GM12878 (cell line): ENCODE measurements around the gene LARP4B. TPM values are rescaled to one million over a fixed set of nuclear protein-coding genes. Genes with fewer than 3 reads are reported as not detected.

Experiments
- ATAC-seq: fragments of 200-7000 bp; cut with Tn5 transposase; 3 replicates; pipeline ENCODE4 v1.9.1; 2020; ENCODE audit warnings: mild to moderate bottlenecking, moderate library complexity
- BruUV-seq: library from RNA; stranded (reverse); fragments of 400-500 nt; replicated peaks from 2 replicates; lab custom pipeline; 2021; lab: Mats Ljungman, UMichigan
- CTCF ChIA-PET: fragments of 300-600 bp; sonication (Branson Sonifier 250); formaldehyde crosslinking; extraction: SDS; loops from one replicate; lab custom pipeline; 2021; ENCODE audit warnings: inconsistent platforms; lab: Yijun Ruan, JAX
- POLR2A ChIA-PET: fragments of 350-600 bp; formaldehyde crosslinking; extraction: SDS; loops from one replicate; lab custom pipeline; 2021; ENCODE audit warnings: inconsistent platforms; lab: Charles Lee
- RAD21 ChIA-PET: fragments of 300-600 bp; sonication (Branson Sonifier 250); formaldehyde crosslinking; loops from one replicate; lab custom pipeline; 2023; ENCODE audit warnings: antibody characterized with exemption; ENCODE audit not compliant: unreplicated experiment; lab: Charles Lee
- SMC1A ChIA-PET: fragments of 300-600 bp; sonication (Branson Sonifier 250); formaldehyde crosslinking; loops from one replicate; lab custom pipeline; 2023; ENCODE audit not compliant: unreplicated experiment, uncharacterized antibody; lab: Charles Lee
- DNase-seq: peaks from one replicate; pipeline ENCODE4 v3.0.0-alpha.2; 2011; ENCODE audit warnings: low read depth, low spot score
- FAIRE-seq: peaks from 3 replicates; lab custom pipeline; 2011; peaks lifted over from hg19 to GRCh38; lab: Jason Lieb, UNC
- H2AFZ ChIP-seq: 2 replicates; pipeline ENCODE4 v1.6.0; 2011; ENCODE audit warnings: low read depth, low read length, control low read depth; ENCODE audit not compliant: control insufficient read depth
- H3K27ac ChIP-seq: 2 replicates; pipeline ENCODE4 v1.5.1; 2011; ENCODE audit warnings: control low read depth; ENCODE audit not compliant: control insufficient read depth, insufficient read depth
- H3K27me3 ChIP-seq, 2 experiments: replicated peaks in 1 of 2; 2 replicates each; pipeline versions ENCODE4 v1.6.0 to v1.6.1; 2011; ENCODE audit warnings: low read length in 1 of 2; ENCODE audit not compliant: control insufficient read depth in 2 of 2, insufficient read depth in 2 of 2
- H3K36me3 ChIP-seq, 2 experiments: 2 replicates each; pipeline ENCODE4 v1.5.1; 2011; ENCODE audit warnings: low read length in 1 of 2; ENCODE audit not compliant: control insufficient read depth in 2 of 2, insufficient read depth in 2 of 2
- H3K4me1 ChIP-seq: 2 replicates; pipeline ENCODE4 v1.6.1; 2011; ENCODE audit warnings: mild to moderate bottlenecking, low read length, moderate library complexity, mixed read lengths; ENCODE audit not compliant: control insufficient read depth, insufficient read depth
- H3K4me2 ChIP-seq: 2 replicates; pipeline ENCODE4 v1.6.0; 2011; ENCODE audit warnings: control low read depth; ENCODE audit not compliant: control insufficient read depth, insufficient read depth
- H3K4me3 ChIP-seq: fragments of 200-600 bp; sonication (generic); 2 replicates; pipeline ENCODE4 v1.5.1; 2016
- H3K79me2 ChIP-seq: 2 replicates; pipeline ENCODE4 v1.6.0; 2011; ENCODE audit warnings: low read length; ENCODE audit not compliant: control insufficient read depth, insufficient read depth
- H3K9ac ChIP-seq: 2 replicates; pipeline ENCODE4 v1.8.0; 2011; ENCODE audit warnings: low read length, control low read depth, mixed read lengths; ENCODE audit not compliant: control insufficient read depth, insufficient read depth
- H3K9me3 ChIP-seq: replicated peaks from 3 replicates; pipeline ENCODE4 v1.5.1; 2011; ENCODE audit warnings: mild to moderate bottlenecking, low read length; ENCODE audit not compliant: control insufficient read depth, insufficient read depth
- H4K20me1 ChIP-seq: 2 replicates; pipeline ENCODE4 v1.6.0; 2011; ENCODE audit not compliant: control insufficient read depth, insufficient read depth
- BCL11A ChIP-seq: IDR thresholded peaks from 2 replicates; pipeline ENCODE4 v1.6.1; 2011; ENCODE audit warnings: low read depth, low read length
- CBX3 ChIP-seq: fragments of 200-600 bp; sonication (generic); IDR thresholded peaks from 2 replicates; pipeline ENCODE4 v1.6.1; 2016; ENCODE audit warnings: low read depth, borderline replicate concordance
- EGR1 ChIP-seq, 2 experiments: IDR thresholded peaks; 1 replicate in 1 of 2; 2 replicates in 1 of 2; pipeline ENCODE4 v1.6.1; 2011 to 2012; ENCODE audit warnings: low read depth in 2 of 2, low read length in 2 of 2, borderline replicate concordance in 1 of 2, mild to moderate bottlenecking in 1 of 2, moderate library complexity in 1 of 2
- HCFC1 ChIP-seq: fragments of 150-350 bp; IDR thresholded peaks from 2 replicates; pipeline ENCODE4 v1.6.1; 2014; ENCODE audit warnings: low read length
- IKZF1 ChIP-seq: fragments of 450-650 bp; conservative IDR thresholded peaks from 2 replicates; pipeline ENCODE4 v1.6.1; 2017; ENCODE audit warnings: antibody characterized with exemption, mild to moderate bottlenecking
- KDM1A ChIP-seq: fragments of 200-600 bp; sonication (generic); IDR thresholded peaks from 2 replicates; pipeline ENCODE4 v1.6.1; 2016; ENCODE audit warnings: borderline replicate concordance
- MXI1 ChIP-seq: fragments of 150-350 bp; IDR thresholded peaks from 2 replicates; pipeline ENCODE4 v1.6.1; 2011; ENCODE audit warnings: low read depth, mild to moderate bottlenecking, inconsistent platforms, low read length, improper control_type of control experiment
- NKRF ChIP-seq: fragments of 450-650 bp; conservative IDR thresholded peaks from 2 replicates; pipeline ENCODE4 v1.6.1; 2017; ENCODE audit warnings: mild to moderate bottlenecking, moderate library complexity
- SMC3 ChIP-seq: IDR thresholded peaks from 2 replicates; pipeline ENCODE4 v1.6.1; 2011; ENCODE audit warnings: low read length, improper control_type of control experiment, borderline replicate concordance
- TCF12 ChIP-seq: IDR thresholded peaks from 2 replicates; pipeline ENCODE4 v1.6.1; 2011; ENCODE audit warnings: low read depth, mild to moderate bottlenecking, low read length
- ZNF274 ChIP-seq: IDR thresholded peaks from one replicate; pipeline ENCODE4 v1.8.0; 2011; ENCODE audit not compliant: insufficient read length, insufficient read depth
- ZZZ3 ChIP-seq: IDR thresholded peaks from 2 replicates; pipeline ENCODE4 v1.6.1; 2011; ENCODE audit warnings: low read depth; ENCODE audit not compliant: control insufficient read depth, insufficient read length
- WGBS: methylation state at CpG from one replicate; pipeline ENCODE4 v1.1.6; 2016; ENCODE audit warnings: low lambda C conversion rate; ENCODE audit not compliant: insufficient replicate concordance, insufficient coverage; ENCODE audit errors: missing lambda C conversion rate; 5-methylcytosine and 5-hydroxymethylcytosine counted together
- in situ Hi-C: fragments of 300-500 bp; cut with MboI; formaldehyde crosslinking; loops from 9 replicates; pipeline ENCODE4 v1.14.3; 2018; ENCODE audit warnings: mixed read lengths
- intact Hi-C: fragments of 100-400 bp; cut with micrococcal nuclease; formaldehyde crosslinking; loops from one replicate; pipeline ENCODE4 v1.14.2; 2022; ENCODE audit not compliant: unreplicated experiment
- polyA plus RNA-seq, 11 experiments: library from polyadenylated mRNA; depleted of rRNA in 4 of 11; unstranded in 6 of 11; stranded (reverse) in 5 of 11; fragments of >200 nt; fragmentation: Nextera tagmentation in 4 of 11; fragmentation: Illumina TruSeq in 1 of 11; extraction: Ambion mirVana in 4 of 11; extraction: Trizol in 1 of 11; gene quantifications; 1 replicate in 1 of 11; 2 replicates in 10 of 11; pipeline versions ENCODE4 v1.2.1 to v1.2.3, GENCODE V29; 2011 to 2016; ENCODE audit warnings: inconsistent platforms in 2 of 11, missing spikeins in 2 of 11, low read depth in 1 of 11
- total RNA-seq, 4 experiments: library from RNA; depleted of rRNA in 3 of 4; stranded (reverse); fragments of >200 nt in 3 of 4; fragmentation: Illumina TruSeq in 1 of 4; extraction: Trizol in 1 of 4; gene quantifications; 2 replicates each; pipeline versions ENCODE4 v1.2.1 to v1.2.3, GENCODE V29; 2013 to 2021

LARP4B gene
- total and polyA plus RNA-seq, 10 of the 15 experiments (the other 5 are each of a cell fraction or from before 2014, with no cell fraction given) = 10.5 to 119 (median 39.4) TPM

GRCh38 chr10:905503-905902 lies 26.0 kb downstream of the LARP4B start:
- ChIA-PET POLR2A (no interaction called here), SMC1A (interaction anchor here (0.8 to 1.7 kb wide), 2 partner anchors 11 to 81 kb away, joined by 3 to 5 read pairs; no protein-coding TSS in a partner anchor), RAD21 (no interaction called here), CTCF (no interaction called here)
- in situ Hi-C loops = no loop called here
- DNase-seq (no peak), FAIRE-seq (no peak), ATAC-seq (no peak)
- 0 out of 2 replicates have a peak, but pooled peaks cover 6% of the 10 kb centered on the region for H4K20me1 ChIP-seq
- no peak overlapping the region for H3K27ac ChIP-seq
- intact Hi-C loops = no loop called here
- no peaks in the 10 kb centered on the region for H3K9me3 ChIP-seq
- no peaks in the 10 kb centered on the region for H3K27me3 ChIP-seq
- WGBS = 64% methylated on average over 3 of the region's 3 CpGs
- peaks cover 34% of the 10 kb centered on the region for H3K79me2 ChIP-seq
- no peak overlapping the region for H3K4me3 ChIP-seq
- no peak overlapping the region for H2AFZ ChIP-seq
- H3K4me1 ChIP-seq = no peaks in the 10 kb centered on the region
- H3K36me3 ChIP-seq = peaks cover 4 to 17% of the 10 kb centered on the region in 2 experiments; a peak in 3 of 4 replicates
- TF ChIP-seq SMC3 (no peak), HCFC1 (no peak), BCL11A (no peak), MXI1 (no peak)
- H3K4me2 ChIP-seq = no peak overlapping the region
- no peak overlapping the region for H3K9ac ChIP-seq
- BruUV-seq = no TSS peak

DNA sequence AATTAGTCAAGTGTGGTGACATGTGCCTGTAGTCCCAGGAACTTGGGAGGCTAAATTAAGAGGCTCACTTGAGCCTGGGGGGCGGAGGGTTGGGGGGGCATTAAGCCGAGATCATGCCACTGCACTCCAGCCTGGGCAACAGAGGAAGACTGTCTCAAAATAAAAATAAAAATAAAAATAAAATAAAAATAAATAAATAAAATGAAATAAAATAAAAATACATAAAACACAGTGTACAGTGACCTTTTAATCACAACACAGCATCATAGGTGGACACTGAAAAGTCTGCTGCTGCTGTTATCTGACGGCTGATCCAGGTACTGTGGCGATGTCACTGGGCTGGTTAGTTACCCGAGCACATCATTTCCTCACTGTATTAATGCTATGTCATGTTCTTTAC lies 27.1 kb downstream of the LARP4B start:
- POLR2A ChIA-PET = no interaction called here
- Histone ChIP-seq H3K27me3 (no peaks in the 10 kb centered on the region), H3K9ac (no peak overlapping the region), H3K9me3 (no peaks in the 10 kb centered on the region)
- CTCF ChIA-PET = no interaction called here
- intact Hi-C loops = no loop called here
- ATAC-seq = no peak
- in situ Hi-C loops = no loop called here
- SMC1A ChIA-PET = no interaction called here
- RAD21 ChIA-PET = no interaction called here
- FAIRE-seq = no peak
- BruUV-seq = no TSS peak
- no peak for TF ChIP-seq ZZZ3
- TF ChIP-seq NKRF = no peak
- no peak for TF ChIP-seq EGR1 (IDR thresholded peaks at IDR 0.05; ENCODE audit: borderline replicate concordance in 1 of 2, low read depth in 2 of 2, low read length in 2 of 2)
- TF ChIP-seq ZNF274 = no peak
- TF ChIP-seq TCF12 = no peak
- no peak for TF ChIP-seq CBX3
- TF ChIP-seq KDM1A = no peak
- TF ChIP-seq IKZF1 = no peak
- TF ChIP-seq, all 136 proteins: peak for 0
- Histone ChIP-seq H3K4me2 (no peak overlapping the region), H3K4me3 (no peak overlapping the region), H3K36me3 (peaks cover 4 to 14% of the 10 kb centered on the region in 2 experiments; a peak in 3 of 4 replicates), H3K79me2 (peaks cover 39% of the 10 kb centered on the region), H4K20me1 (0 out of 2 replicates have a peak, but pooled peaks cover 4% of the 10 kb centered on the region), H3K4me1 (no peaks in the 10 kb centered on the region), H3K27ac (no peak overlapping the region), H2AFZ (no peak overlapping the region)
- WGBS = 98% methylated on average over 5 of the region's 5 CpGs
- no peak for DNase-seq
